ENCODE results near the gene GAA. TPM values are rescaled to one million over a fixed set of nuclear protein-coding genes. Genes with fewer than 3 reads are reported as not detected.

GAA gene
- total RNA-seq, 1 donor from 2014 or later, result 59.7 TPM

DNA sequence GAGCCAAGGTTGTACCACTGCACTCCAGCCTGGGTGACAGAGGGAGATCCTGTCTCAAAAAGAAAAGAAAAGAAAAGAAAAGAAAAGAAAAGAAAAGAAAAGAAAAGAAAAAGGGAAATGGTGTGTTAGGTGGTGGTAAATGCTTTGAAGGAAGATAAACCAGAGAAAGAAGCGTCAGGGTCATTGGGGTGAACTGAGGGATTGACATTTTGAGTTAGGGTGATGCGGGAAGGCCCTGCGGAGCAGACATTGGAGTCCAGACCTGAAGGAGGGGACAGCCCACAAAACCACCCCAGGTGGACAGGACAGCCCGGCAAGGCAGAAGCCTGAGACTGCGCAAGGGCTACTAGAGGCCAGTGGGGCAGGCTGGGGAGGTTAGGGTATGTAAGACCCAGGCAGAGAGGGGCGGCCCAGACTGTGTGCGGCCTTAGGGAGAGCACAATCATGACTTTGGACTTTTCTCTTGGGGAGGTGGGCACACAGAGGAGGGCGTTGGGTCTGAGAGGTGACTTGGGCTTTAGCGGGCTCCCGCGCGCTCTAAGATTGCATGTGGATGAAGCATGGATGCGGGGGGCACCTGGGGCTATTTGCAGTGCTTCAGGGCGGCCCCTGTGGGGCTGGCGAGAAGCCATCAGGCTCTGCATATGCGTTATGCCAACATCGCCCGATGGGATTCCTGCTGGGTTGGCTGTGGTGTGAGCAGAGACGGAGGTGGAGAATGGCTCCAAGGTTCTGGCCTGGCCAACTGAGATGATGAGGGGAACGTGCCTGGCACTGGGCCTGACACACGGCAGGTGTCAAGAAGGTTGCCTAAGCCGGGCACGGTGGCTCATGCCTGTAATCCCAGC, 3.3 kb upstream of the GAA start:
- Mint-ChIP-seq H3K4me1 (peaks cover 15% of the 10 kb centered on the region), H3K4me3 (no peak overlapping the region), H3K9me3 (no peaks in the 10 kb centered on the region), H3K36me3 (no peaks in the 10 kb centered on the region), H3K27ac (no peak overlapping the region), H3K27me3 (ENCODE audit: low read depth) (no peaks in the 10 kb centered on the region)
- no peak for DNase-seq (ENCODE audit: low spot score in 2 of 2, unreplicated experiment in 2 of 2)
- TF ChIP-seq, protein P1, sequence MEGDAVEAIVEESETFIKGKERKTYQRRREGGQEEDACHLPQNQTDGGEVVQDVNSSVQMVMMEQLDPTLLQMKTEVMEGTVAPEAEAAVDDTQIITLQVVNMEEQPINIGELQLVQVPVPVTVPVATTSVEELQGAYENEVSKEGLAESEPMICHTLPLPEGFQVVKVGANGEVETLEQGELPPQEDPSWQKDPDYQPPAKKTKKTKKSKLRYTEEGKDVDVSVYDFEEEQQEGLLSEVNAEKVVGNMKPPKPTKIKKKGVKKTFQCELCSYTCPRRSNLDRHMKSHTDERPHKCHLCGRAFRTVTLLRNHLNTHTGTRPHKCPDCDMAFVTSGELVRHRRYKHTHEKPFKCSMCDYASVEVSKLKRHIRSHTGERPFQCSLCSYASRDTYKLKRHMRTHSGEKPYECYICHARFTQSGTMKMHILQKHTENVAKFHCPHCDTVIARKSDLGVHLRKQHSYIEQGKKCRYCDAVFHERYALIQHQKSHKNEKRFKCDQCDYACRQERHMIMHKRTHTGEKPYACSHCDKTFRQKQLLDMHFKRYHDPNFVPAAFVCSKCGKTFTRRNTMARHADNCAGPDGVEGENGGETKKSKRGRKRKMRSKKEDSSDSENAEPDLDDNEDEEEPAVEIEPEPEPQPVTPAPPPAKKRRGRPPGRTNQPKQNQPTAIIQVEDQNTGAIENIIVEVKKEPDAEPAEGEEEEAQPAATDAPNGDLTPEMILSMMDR (IDR thresholded peaks at IDR 0.05; ENCODE audit: unreplicated experiment), result no peak

DNA sequence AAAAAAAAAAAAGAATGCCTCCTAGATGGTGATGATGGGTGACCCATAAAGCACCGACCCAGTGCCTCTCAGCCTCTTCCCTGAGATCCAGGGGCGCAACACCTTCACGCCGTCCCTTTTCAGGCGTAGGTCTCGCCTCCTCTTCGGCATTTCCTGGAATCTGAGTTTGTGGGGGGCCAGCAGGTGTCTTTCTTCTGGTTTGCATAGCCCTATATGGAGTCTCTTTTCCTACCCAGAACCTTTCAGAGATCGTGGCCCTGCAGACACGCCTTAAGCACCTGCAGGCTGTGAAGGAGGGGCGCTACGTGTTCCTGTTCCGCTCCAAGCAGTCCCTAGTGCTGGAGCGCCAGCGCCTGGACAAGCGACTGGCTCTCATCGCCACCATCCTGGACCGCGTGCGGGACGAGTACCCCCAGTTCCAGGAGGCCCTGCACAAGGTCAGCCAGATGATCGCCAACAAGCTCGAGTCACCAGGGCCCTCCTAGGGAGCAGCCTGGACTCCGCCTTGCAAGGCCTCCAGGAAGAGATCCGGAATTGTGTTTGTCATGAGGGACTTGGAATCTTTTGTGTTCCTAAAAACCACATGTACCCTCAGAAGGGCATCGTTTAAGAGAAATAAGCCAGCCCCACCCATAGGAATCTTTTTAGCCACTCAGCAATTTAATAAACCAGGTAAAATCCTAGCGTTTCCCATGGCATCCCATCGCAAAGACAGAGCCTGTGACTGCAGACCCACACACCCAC, 1.9 kb upstream of the GAA start:
- Mint-ChIP-seq H3K9me3 (no peaks in the 10 kb centered on the region), H3K27ac (no peak overlapping the region), H3K36me3 (no peaks in the 10 kb centered on the region), H3K4me3 (no peak overlapping the region), H3K4me1 (peaks cover 22% of the 10 kb centered on the region), H3K27me3 (ENCODE audit: low read depth) (no peaks in the 10 kb centered on the region)
- TF ChIP-seq, protein P1 (IDR thresholded peaks at IDR 0.05; ENCODE audit: unreplicated experiment), result no peak
- DNase-seq (ENCODE audit: low spot score in 2 of 2, unreplicated experiment in 2 of 2), result no peak

DNA sequence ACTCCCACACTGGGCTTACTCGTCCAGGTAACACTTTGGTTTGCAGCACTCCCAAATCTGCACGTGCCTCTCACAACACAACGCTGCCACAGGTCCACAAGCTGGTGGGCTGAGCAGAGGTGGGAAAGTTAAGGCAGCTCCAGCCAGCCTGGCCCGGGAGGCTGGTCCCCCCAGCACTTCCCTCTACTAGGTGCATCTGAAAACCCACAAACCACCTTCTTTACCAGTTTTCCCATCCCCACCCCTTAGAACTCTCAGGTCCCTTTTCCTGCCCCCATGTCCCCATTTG, 1.4 kb upstream of the GAA start:
- H3K4me1 Mint-ChIP-seq, result peaks cover 23% of the 10 kb centered on the region
- DNase-seq (ENCODE audit: low spot score in 2 of 2, unreplicated experiment in 2 of 2), result no peak
- H3K9me3 Mint-ChIP-seq, result no peaks in the 10 kb centered on the region
- H3K4me3 Mint-ChIP-seq, result no peak overlapping the region
- TF ChIP-seq, protein P1 (IDR thresholded peaks at IDR 0.05; ENCODE audit: unreplicated experiment), result no peak
- no peaks in the 10 kb centered on the region for H3K36me3 Mint-ChIP-seq
- no peaks in the 10 kb centered on the region for H3K27me3 Mint-ChIP-seq (ENCODE audit: low read depth)
- H3K27ac Mint-ChIP-seq, result no peak overlapping the region

DNA sequence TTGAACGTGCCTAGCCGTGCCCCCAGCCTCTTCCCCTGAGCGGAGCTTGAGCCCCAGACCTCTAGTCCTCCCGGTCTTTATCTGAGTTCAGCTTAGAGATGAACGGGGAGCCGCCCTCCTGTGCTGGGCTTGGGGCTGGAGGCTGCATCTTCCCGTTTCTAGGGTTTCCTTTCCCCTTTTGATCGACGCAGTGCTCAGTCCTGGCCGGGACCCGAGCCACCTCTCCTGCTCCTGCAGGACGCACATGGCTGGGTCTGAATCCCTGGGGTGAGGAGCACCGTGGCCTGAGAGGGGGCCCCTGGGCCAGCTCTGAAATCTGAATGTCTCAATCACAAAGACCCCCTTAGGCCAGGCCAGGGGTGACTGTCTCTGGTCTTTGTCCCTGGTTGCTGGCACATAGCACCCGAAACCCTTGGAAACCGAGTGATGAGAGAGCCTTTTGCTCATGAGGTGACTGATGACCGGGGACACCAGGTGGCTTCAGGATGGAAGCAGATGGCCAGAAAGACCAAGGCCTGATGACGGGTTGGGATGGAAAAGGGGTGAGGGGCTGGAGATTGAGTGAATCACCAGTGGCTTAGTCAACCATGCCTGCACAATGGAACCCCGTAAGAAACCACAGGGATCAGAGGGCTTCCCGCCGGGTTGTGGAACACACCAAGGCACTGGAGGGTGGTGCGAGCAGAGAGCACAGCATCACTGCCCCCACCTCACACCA, 724 bp downstream of the GAA start:
- no peaks in the 10 kb centered on the region for H3K36me3 Mint-ChIP-seq
- DNase-seq (ENCODE audit: low spot score in 2 of 2, unreplicated experiment in 2 of 2), result no peak
- H3K27ac Mint-ChIP-seq, result peak overlapping the region; percentile 85
- peaks cover 26% of the 10 kb centered on the region for H3K4me1 Mint-ChIP-seq
- peak overlapping the region; percentile 87 for H3K4me3 Mint-ChIP-seq
- TF ChIP-seq, protein P1 (IDR thresholded peaks at IDR 0.05; ENCODE audit: unreplicated experiment), result no peak
- no peaks in the 10 kb centered on the region for H3K27me3 Mint-ChIP-seq (ENCODE audit: low read depth)
- H3K9me3 Mint-ChIP-seq, result no peaks in the 10 kb centered on the region

DNA sequence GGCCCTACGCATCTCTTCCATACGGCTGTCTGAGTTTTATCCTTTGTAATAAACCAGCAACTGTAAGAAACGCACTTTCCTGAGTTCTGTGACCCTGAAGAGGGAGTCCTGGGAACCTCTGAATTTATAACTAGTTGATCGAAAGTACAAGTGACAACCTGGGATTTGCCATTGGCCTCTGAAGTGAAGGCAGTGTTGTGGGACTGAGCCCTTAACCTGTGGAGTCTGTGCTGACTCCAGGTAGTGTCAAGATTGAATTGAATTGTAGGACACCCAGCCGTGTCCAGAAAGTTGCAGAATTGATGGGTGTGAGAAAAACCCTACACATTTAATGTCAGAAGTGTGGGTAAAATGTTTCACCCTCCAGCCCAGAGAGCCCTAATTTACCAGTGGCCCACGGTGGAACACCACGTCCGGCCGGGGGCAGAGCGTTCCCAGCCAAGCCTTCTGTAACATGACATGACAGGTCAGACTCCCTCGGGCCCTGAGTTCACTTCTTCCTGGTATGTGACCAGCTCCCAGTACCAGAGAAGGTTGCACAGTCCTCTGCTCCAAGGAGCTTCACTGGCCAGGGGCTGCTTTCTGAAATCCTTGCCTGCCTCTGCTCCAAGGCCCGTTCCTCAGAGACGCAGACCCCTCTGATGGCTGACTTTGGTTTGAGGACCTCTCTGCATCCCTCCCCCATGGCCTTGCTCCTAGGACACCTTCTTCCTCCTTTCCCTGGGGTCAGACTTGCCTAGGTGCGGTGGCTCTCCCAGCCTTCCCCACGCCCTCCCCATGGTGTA, 1.5 kb downstream of the GAA start:
- Mint-ChIP-seq H3K36me3 (no peaks in the 10 kb centered on the region), H3K27me3 (ENCODE audit: low read depth) (no peaks in the 10 kb centered on the region), H3K4me3 (peak overlapping the region; percentile 87), H3K9me3 (no peaks in the 10 kb centered on the region), H3K27ac (no peak overlapping the region), H3K4me1 (peaks cover 26% of the 10 kb centered on the region)
- TF ChIP-seq, protein P1 (IDR thresholded peaks at IDR 0.05; ENCODE audit: unreplicated experiment), result no peak
- DNase-seq (ENCODE audit: low spot score in 2 of 2, unreplicated experiment in 2 of 2), result no peak
